Heart left ventricle (tissue), 13 donors: Measurements from ENCODE around the gene CLK2.

Experiments
- CTCF ChIP-seq, 12 donors: fragments of 200-600 bp; sonication (generic) in 4 of 12; IDR thresholded peaks; one replicate each; pipeline versions ENCODE4 v1.5.0 to v1.8.0; 2018 to 2022; ENCODE audit warnings: antibody characterized with exemption in 12 of 12, mild to moderate bottlenecking in 5 of 12
- POLR2A ChIP-seq, 2 donors: fragments of 450-650 bp; IDR thresholded peaks; one replicate each; pipeline ENCODE4 v1.6.1; 2017; ENCODE audit warnings: antibody characterized with exemption in 2 of 2, mild to moderate bottlenecking in 2 of 2, moderate library complexity in 2 of 2
- donor health status: ischemic (EF 13 %, LVEDD 7.1; RV severe dilation, severe dysfunction).
- donor health status: DM: no; HTN: yes; CAD: no.
- donor health status: DM: no; HTN: no; CAD: no.
- donor health status: ischemic (EF 25% LVEDD 6.9; RV normal size, moderate dysfunction).
- donor health status: ischemic (EF 25% LVEDD 5.7; RV mildly dilated, moderate dysfunction).
- donor health status: ischemic (EF 35%, LVEDD 5.7; RV mildly dilated, moderate dysfunction).
- donor health status: nonischemic (EF 11% LVEDD 7.7; RV severe dilation, severe dysfunction).
- donor health status: DM: yes; HTN: yes; CAD: no.
- donor health status: PGD.
- donor health status: ischemic (EF 29% LVEDD 5.4; RV normal size, mild dysfunction).
- donor health status: nonischemic (EF 23%, LVEDD 6.1; RV moderate dilation, normal function).

GRCh38 chr1:155218854-155219591 is 54.3 kb downstream of the CLK2 start:
- TF ChIP-seq POLR2A (IDR thresholded peaks at IDR 0.05): no peak
- TF ChIP-seq CTCF (IDR thresholded peaks at IDR 0.05): no peak
